Measurements from ENCODE around the gene FBXL5.
"Not testable (repeated sequence)": the region's sequence is repeated elsewhere in the genome, so short reads cannot be mapped to it uniquely, and the experiment has no call there.

Gene FBXL5

DNA sequence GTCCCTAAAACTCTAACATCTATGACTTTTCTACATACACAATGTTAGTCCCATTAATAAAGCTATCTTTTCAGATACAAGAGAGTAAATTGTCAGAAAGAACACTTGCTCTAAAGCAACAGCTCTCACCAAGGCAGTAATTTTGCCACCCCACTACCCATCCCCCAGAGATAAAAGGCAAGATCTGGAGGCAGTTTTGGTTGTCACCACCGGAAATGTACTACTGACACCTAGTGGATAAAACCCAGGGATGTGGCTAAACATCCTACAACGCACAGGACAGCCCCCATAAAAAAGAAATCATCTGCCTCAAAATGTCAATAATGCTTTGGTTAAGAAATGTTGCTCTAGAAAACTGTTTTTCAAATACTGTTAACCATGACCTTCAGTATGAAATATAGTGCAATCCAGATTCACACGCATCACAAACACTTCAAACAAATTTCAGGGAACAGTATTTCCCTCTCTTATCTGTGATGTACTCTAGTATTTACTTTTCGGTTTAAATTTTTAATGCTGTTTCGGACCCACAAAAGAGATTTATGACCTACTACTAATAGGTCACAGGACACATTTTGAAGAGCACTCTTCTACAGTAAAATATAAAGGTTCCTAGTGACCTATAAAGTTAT is 5.1 kb downstream of the FBXL5 start:
- Mint-ChIP-seq H3K27ac (peak overlapping the region; percentile 87), H3K4me1 (ENCODE audit: low read depth) (peaks cover 73% of the 10 kb centered on the region), H3K9me3 (no peaks in the 10 kb centered on the region), H3K27me3 (no peaks in the 10 kb centered on the region), H3K4me3 (peak overlapping the region; percentile 66), H3K36me3 (ENCODE audit: low read depth) (peaks cover 9% of the 10 kb centered on the region)

DNA sequence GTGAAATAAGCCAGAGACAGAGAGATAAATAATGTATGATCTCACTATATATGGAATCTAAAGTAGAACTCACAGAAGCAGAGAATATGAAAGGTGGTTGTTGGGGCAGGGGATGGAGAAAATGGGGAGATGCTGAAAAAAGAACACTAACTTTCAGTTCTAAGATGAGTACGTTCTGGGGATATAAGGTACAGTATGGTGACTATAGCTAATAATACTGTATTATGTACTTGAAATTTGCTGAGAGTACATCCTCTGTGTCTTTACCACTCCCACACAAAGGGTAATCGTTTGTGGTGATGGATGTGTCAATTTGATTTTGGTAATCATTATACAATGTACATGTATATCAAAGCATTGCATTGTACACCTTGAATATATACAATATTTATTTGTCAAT is 6.6 kb downstream of the FBXL5 start:
- Mint-ChIP-seq H3K4me3 (peak overlapping the region; percentile 27), H3K36me3 (ENCODE audit: low read depth) (peaks cover 14% of the 10 kb centered on the region), H3K4me1 (ENCODE audit: low read depth) (peaks cover 76% of the 10 kb centered on the region), H3K9me3 (no peaks in the 10 kb centered on the region), H3K27me3 (no peaks in the 10 kb centered on the region), H3K27ac (no peak overlapping the region)

DNA sequence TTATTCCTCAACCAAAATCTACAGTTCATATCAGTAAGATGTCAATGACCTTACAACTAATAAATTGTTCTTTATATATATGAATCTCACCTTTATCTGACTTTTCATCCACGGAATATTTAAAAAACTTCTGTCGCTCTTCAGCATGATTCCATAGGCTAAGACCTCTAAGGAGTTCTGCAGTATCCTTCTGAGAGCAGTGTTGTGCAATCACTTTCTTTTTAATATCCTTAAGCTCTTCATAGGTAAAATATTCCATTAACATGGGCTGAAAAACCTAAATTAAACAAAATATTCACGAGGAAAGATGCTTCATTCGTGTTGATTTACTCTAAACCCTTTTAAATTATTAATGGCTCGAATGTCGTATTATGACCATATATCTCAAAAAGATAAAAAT is 16.7 kb downstream of the FBXL5 start:
- H3K9me3 Mint-ChIP-seq = no peaks in the 10 kb centered on the region
- no peaks in the 10 kb centered on the region for H3K4me1 Mint-ChIP-seq (ENCODE audit: low read depth)
- H3K27ac Mint-ChIP-seq = no peak overlapping the region
- H3K36me3 Mint-ChIP-seq (ENCODE audit: low read depth) = peaks cover 46% of the 10 kb centered on the region
- no peaks in the 10 kb centered on the region for H3K27me3 Mint-ChIP-seq
- no peak overlapping the region for H3K4me3 Mint-ChIP-seq

DNA sequence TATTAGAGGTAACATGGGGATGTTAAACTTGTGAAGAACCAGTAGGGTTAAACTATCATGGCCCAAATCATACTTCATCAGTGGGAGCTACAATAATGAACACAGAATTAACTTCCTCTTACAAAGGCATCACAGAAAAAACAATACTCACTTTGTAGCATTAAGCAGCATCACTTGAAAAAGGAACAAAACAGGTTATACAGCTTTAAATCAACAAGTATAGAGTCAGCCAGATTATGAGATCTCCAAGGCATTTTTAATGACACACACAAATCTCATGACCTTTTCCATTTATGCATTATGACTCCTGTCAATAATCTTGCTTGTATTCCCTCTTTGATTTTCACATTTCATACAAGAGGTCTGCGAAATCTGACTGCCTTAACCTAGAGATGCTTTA is 18.3 kb downstream of the FBXL5 start:
- H3K4me3 Mint-ChIP-seq = no peak overlapping the region
- H3K4me1 Mint-ChIP-seq (ENCODE audit: low read depth) = peaks cover 3% of the 10 kb centered on the region
- H3K27me3 Mint-ChIP-seq = no peaks in the 10 kb centered on the region
- H3K27ac Mint-ChIP-seq = no peak overlapping the region
- H3K9me3 Mint-ChIP-seq = no peaks in the 10 kb centered on the region
- peaks cover 53% of the 10 kb centered on the region for H3K36me3 Mint-ChIP-seq (ENCODE audit: low read depth)

DNA sequence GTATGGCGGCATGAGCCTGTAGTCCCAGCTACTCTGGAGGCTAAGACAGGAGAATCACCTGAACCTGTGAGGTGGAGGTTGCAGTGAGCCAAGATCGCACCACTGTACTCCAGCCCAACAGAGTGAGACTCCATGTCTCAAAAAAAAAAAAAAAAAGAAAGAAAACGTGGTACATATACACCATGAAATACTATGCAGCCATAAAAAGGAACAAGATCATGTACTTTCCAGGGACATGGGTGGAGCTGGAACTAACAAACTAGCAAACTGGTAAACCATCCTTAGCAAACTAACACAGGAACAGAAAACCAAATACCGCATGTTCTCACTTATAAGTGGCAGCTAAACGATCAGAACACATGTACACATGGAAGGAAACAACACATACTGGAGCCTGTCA is 37.8 kb downstream of the FBXL5 start:
- H3K27me3 Mint-ChIP-seq, H3K4me3 Mint-ChIP-seq, H3K27ac Mint-ChIP-seq: not testable (repeated sequence)
- Mint-ChIP-seq H3K9me3 (peaks cover 17% of the 10 kb centered on the region), H3K4me1 (ENCODE audit: low read depth) (peaks cover 10% of the 10 kb centered on the region), H3K36me3 (ENCODE audit: low read depth) (peaks cover 85% of the 10 kb centered on the region)

DNA sequence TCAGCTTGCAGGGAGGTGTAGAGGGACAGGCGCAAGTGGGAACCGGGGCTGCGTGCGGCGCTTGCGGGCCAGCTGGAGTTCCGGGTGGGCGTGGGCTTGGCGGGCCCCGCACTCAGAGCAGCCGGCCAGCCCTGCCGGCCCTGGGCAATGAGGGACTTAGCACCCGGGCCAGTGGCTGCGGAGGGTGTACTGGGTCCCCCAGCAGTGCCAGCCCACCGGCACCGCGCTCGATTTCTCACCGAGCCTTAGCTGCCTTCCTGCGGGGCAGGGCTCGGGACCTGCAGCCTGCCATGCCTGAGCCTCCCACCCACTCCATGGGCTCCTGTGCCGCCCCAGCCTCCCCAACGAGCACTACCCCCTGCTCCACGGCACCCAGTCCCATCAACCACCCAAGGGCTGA is 40.3 kb downstream of the FBXL5 start:
- H3K36me3 Mint-ChIP-seq (ENCODE audit: low read depth) = peaks cover 73% of the 10 kb centered on the region
- H3K27ac Mint-ChIP-seq; H3K27me3 Mint-ChIP-seq; H3K4me1 Mint-ChIP-seq (ENCODE audit: low read depth); H3K9me3 Mint-ChIP-seq; H3K4me3 Mint-ChIP-seq: not testable (repeated sequence)

DNA sequence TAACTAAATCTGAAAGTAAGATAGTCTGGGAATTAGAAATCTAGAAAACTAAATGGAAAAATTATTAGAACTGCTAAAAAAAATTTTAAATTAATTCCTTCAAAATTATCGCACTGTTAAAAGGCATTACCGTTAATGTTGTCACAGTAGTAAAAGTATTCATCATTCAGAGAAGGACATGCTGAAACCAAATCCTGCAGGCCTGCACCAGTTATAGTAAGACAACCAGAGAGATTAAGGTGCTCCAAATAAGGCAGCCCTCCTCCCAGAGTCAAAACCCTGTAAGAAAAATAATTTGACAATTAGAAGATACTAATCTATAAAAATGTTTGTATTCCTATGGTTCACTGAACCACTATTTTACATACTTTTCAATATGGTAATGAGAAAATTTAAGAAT is 43.0 kb downstream of the FBXL5 start:
- Mint-ChIP-seq H3K4me1 (ENCODE audit: low read depth) (no peaks in the 10 kb centered on the region), H3K27me3 (no peaks in the 10 kb centered on the region), H3K9me3 (no peaks in the 10 kb centered on the region), H3K4me3 (no peak overlapping the region), H3K27ac (no peak overlapping the region), H3K36me3 (ENCODE audit: low read depth) (peaks cover 53% of the 10 kb centered on the region)

DNA sequence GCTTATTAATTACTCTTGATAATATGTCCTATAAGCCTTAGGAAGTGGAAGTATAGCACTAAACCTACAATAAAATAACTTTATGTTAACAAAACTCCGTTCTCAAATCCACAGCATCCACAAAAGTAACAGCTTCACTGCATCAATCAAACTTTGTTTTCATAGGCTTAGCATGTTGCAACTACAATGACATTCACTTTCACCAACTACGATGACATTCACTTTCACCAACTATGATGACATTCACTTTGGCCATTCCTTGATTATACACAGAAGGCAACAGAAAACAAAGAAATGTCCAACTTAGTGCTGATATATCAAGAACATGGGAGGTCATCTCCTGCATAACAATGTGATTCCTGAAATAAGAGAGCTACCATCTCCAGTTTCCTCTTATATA is 44.3 kb downstream of the FBXL5 start:
- no peaks in the 10 kb centered on the region for H3K4me1 Mint-ChIP-seq (ENCODE audit: low read depth)
- no peaks in the 10 kb centered on the region for H3K27me3 Mint-ChIP-seq
- no peak overlapping the region for H3K27ac Mint-ChIP-seq
- peaks cover 42% of the 10 kb centered on the region for H3K36me3 Mint-ChIP-seq (ENCODE audit: low read depth)
- H3K4me3 Mint-ChIP-seq = no peak overlapping the region
- no peaks in the 10 kb centered on the region for H3K9me3 Mint-ChIP-seq

DNA sequence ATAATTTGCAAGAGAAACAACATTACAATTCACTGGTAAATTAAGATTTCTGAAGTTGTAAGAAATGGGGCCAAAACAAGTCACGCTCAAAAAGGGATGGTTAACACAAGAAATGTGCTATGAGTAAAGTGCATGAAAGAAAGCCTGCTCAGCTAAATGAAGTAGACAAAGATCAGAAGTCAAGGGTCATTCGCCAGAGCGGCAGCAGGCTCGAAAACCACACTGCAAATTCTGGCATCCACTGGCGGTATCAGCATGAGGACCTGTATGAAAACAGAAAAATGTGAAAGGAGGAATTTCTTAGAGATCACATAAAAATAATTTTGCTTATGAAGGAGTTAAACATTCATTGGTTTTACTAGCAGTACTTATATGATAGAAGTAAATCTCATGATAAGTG is 49.6 kb downstream of the FBXL5 start:
- H3K27me3 Mint-ChIP-seq = no peaks in the 10 kb centered on the region
- no peaks in the 10 kb centered on the region for H3K9me3 Mint-ChIP-seq
- no peak overlapping the region for H3K4me3 Mint-ChIP-seq
- no peak overlapping the region for H3K27ac Mint-ChIP-seq
- H3K36me3 Mint-ChIP-seq (ENCODE audit: low read depth) = peaks cover 48% of the 10 kb centered on the region
- H3K4me1 Mint-ChIP-seq (ENCODE audit: low read depth) = no peaks in the 10 kb centered on the region

DNA sequence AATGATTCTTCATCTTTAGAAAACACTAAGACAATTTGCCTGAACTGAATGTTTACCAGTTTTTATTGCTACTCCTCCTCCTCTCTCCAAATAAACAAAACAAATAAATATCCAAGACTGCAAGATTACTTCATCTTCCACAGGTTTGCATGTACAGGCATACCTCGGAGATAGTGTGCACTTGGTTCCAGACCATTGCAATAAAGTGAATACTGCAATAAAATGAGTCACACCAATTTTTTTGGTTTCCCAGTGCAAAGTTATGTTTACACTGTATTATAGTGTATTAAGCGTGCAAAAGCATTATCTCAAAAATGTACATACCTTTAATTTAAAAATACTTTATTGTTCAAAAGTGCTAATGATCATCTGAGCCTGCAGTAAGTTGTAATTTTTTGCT is 53.3 kb downstream of the FBXL5 start:
- Mint-ChIP-seq H3K27ac (no peak overlapping the region), H3K4me3 (no peak overlapping the region), H3K36me3 (ENCODE audit: low read depth) (peaks cover 44% of the 10 kb centered on the region), H3K9me3 (no peaks in the 10 kb centered on the region), H3K27me3 (no peaks in the 10 kb centered on the region), H3K4me1 (ENCODE audit: low read depth) (no peaks in the 10 kb centered on the region)

DNA sequence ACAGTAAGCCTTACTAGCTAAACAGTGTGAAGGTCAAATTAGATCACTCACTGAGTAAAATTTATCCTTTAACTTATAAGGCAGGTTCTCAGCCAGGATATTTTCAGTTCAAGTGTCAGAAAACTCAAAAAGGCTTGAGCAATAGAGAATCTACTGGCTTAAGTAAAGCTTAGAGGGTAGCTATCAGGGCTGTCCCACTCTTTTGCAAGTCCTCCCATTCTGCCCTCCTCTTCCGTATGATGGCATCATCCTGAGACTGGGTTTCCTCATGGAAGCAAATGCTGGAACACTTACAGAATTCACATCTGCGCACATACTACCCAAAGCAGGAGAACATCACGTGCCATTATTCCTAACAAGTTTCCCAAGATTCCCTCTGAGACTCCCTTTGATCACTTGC is 55.0 kb downstream of the FBXL5 start:
- Mint-ChIP-seq H3K36me3 (ENCODE audit: low read depth) (peaks cover 36% of the 10 kb centered on the region), H3K4me1 (ENCODE audit: low read depth) (no peaks in the 10 kb centered on the region), H3K4me3 (no peak overlapping the region)

DNA sequence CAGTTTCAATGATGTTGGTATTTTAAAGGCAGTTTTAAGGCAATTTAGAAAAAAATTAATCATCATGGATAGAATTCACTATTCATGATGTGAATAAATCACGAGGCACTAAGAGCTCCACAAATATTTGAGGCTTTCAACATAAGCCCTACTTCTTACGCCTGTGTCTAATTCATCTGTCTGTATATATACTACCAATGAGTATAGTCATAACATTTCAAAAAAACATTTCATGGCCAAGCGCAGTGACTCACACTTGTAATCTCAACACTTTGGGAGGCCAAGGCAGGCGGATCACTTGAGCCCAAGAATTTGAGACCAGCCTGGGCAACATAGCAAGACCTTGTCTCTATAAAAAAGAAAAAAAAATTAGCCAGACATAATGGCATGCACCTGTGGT is 56.5 kb downstream of the FBXL5 start:
- Mint-ChIP-seq H3K27me3 (no peaks in the 10 kb centered on the region), H3K4me1 (ENCODE audit: low read depth) (no peaks in the 10 kb centered on the region)

More for the DNA sequence above, 55.0 kb downstream of the FBXL5 start:
- Mint-ChIP-seq H3K9me3 (no peaks in the 10 kb centered on the region), H3K27ac (no peak overlapping the region), H3K27me3 (no peaks in the 10 kb centered on the region)

DNA sequence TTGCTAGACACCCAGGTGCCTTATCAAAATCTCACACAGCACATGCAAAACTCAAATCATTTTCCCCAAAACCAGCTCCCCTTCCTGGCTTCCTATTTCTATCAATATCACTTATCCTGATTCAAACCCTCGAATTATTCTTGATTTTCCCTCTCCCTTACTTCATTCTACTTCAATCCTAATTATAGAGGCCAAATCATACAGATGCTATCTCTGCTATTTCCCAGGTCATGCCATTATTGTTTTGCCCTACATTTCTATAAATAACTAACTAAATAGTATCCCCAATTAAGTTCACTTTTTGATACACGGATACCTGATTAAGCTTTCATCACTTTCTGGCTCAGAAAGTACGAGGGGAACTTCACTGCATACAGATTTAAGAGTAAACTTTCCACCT is 62.4 kb downstream of the FBXL5 start:
- H3K27ac Mint-ChIP-seq = no peak overlapping the region
- H3K4me1 Mint-ChIP-seq (ENCODE audit: low read depth) = no peaks in the 10 kb centered on the region
- no peaks in the 10 kb centered on the region for H3K36me3 Mint-ChIP-seq (ENCODE audit: low read depth)
- no peak overlapping the region for H3K4me3 Mint-ChIP-seq
- H3K9me3 Mint-ChIP-seq = no peaks in the 10 kb centered on the region
- no peaks in the 10 kb centered on the region for H3K27me3 Mint-ChIP-seq

More for the DNA sequence above, 56.5 kb downstream of the FBXL5 start:
- Mint-ChIP-seq H3K4me3 (no peak overlapping the region), H3K9me3 (no peaks in the 10 kb centered on the region), H3K36me3 (ENCODE audit: low read depth) (peaks cover 20% of the 10 kb centered on the region), H3K27ac (no peak overlapping the region)

DNA sequence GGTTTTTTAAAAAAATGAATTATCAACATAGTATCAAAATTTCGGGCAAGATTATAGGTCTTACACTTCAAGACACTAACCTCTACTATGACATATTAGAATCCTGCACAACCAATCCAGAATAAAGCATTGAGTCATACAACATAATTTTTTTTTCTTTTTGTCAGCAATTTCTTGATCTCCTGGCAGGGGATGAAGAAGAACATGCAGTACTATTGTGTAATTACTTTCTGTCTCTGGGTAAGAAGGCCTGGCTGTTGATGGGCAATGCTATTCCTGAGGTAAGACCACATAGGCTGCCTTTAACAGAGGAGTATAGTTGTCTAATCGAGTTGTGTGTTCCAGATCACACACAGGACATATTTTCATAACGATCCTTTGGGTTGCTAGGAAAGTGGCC is 67.5 kb downstream of the FBXL5 start:
- no peaks in the 10 kb centered on the region for H3K9me3 Mint-ChIP-seq
- H3K36me3 Mint-ChIP-seq (ENCODE audit: low read depth) = no peaks in the 10 kb centered on the region
- H3K4me1 Mint-ChIP-seq (ENCODE audit: low read depth) = no peaks in the 10 kb centered on the region
- no peak overlapping the region for H3K4me3 Mint-ChIP-seq
- H3K27ac Mint-ChIP-seq = no peak overlapping the region
- no peaks in the 10 kb centered on the region for H3K27me3 Mint-ChIP-seq

DNA sequence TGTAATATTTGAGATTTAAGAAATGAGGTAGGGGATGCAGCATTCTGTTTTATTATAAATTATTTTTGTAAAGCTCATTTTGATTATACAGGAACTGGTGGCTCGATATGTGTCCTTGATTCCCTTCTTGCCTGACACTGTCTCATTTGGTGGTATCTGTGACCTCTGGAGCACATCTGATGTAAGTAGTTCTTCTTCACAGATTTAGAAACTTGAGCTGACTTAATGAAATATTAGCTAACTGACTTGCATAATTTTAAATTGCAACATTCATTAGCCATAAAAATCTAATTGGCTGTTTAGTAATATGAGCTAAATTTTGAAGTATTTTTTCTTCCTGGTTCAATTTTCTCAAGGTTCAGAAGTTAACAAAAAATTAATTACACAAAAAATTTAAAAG is 69.1 kb downstream of the FBXL5 start:
- no peaks in the 10 kb centered on the region for H3K27me3 Mint-ChIP-seq
- H3K9me3 Mint-ChIP-seq = no peaks in the 10 kb centered on the region
- H3K27ac Mint-ChIP-seq = no peak overlapping the region
- H3K4me3 Mint-ChIP-seq = no peak overlapping the region
- H3K4me1 Mint-ChIP-seq (ENCODE audit: low read depth) = no peaks in the 10 kb centered on the region
- H3K36me3 Mint-ChIP-seq (ENCODE audit: low read depth) = no peaks in the 10 kb centered on the region

DNA sequence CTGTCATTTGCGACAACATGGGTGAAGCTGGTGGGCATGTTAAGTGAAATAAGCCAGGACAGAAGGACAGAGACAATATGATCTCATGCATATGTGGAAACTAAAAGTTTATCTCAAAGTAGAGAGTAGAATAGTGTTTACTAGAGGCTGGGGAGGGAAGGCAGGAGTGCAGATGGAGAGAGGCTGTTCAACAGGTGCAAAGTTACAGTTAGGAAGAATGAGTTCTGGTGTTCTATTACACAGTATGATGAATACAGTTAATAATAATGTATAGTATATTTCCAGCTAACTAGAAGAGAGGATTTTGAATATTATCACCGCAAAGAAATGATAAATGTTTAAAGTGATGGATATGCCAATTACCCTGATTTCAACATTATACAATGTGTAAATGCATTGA is 69.8 kb downstream of the FBXL5 start:
- Mint-ChIP-seq H3K4me1 (ENCODE audit: low read depth) (no peaks in the 10 kb centered on the region), H3K27me3 (no peaks in the 10 kb centered on the region), H3K9me3 (no peaks in the 10 kb centered on the region), H3K4me3 (no peak overlapping the region), H3K36me3 (ENCODE audit: low read depth) (no peaks in the 10 kb centered on the region), H3K27ac (no peak overlapping the region)
